HEK293 (cell line): ENCODE results near the gene CRCP.

Experiments
- CTCF ChIA-PET: fragments of 350-600 bp; formaldehyde crosslinking; extraction: SDS; loops from one replicate; lab custom pipeline; 2021; ENCODE audit warnings: antibody characterized with exemption; lab: Yijun Ruan, JAX
- POLR2A ChIA-PET: fragments of 300-600 bp; formaldehyde crosslinking; extraction: SDS; loops from one replicate; lab custom pipeline; 2020; ENCODE audit warnings: antibody characterized with exemption, inconsistent platforms; lab: Yijun Ruan, JAX
- H3K27ac ChIP-seq: fragments of 200-500 bp; sonication (Bioruptor generic); 2 replicates; pipeline ENCODE4 v1.5.1; 2014; ENCODE audit warnings: low read depth, low read length, control low read depth, inconsistent platforms; ENCODE audit errors: extremely low read depth
- H3K36me3 ChIP-seq, 2 experiments: fragments of 200-500 bp in 1 of 2; sonication (Bioruptor generic) in 1 of 2; 1 replicate in 1 of 2; 2 replicates in 1 of 2; pipeline ENCODE4 v1.5.1; 2014 to 2017; ENCODE audit warnings: inconsistent platforms in 2 of 2, low read length in 2 of 2; ENCODE audit not compliant: control insufficient read depth in 2 of 2, insufficient read depth in 1 of 2
- H3K4me1 ChIP-seq: fragments of 200-500 bp; sonication (Bioruptor generic); 2 replicates; pipeline ENCODE4 v1.5.1; 2014; ENCODE audit warnings: mild to moderate bottlenecking, low read length, inconsistent platforms; ENCODE audit not compliant: control insufficient read depth, insufficient read depth
- H3K4me3 ChIP-seq: 2 replicates; pipeline ENCODE4 v1.5.1; 2011; ENCODE audit warnings: low read depth, mild to moderate bottlenecking, control low read depth, low read length, moderate library complexity
- H3K9me3 ChIP-seq: fragments of 200-500 bp; sonication (Bioruptor generic); 2 replicates; pipeline ENCODE4 v1.5.1; 2014; ENCODE audit warnings: low read depth, low read length, inconsistent platforms; ENCODE audit not compliant: control insufficient read depth, insufficient read depth
- EGR2 ChIP-seq: fragments of 450-650 bp; formaldehyde crosslinking; IDR thresholded peaks from 2 replicates; pipeline ENCODE4 v1.5.1; 2016; ENCODE audit warnings: low read depth, missing biosample characterization, missing genetic modification characterization
- GLIS1 ChIP-seq: fragments of 450-650 bp; formaldehyde crosslinking; IDR thresholded peaks from 2 replicates; pipeline ENCODE4 v1.5.1; 2016; ENCODE audit warnings: missing biosample characterization, missing genetic modification characterization
- ZNF132 ChIP-seq: fragments of 450-650 bp; formaldehyde crosslinking; IDR thresholded peaks from 2 replicates; pipeline ENCODE4 v1.5.1; 2017; ENCODE audit warnings: missing biosample characterization, missing genetic modification characterization, borderline replicate concordance
- ZNF133 ChIP-seq: fragments of 450-650 bp; formaldehyde crosslinking; IDR thresholded peaks from 2 replicates; pipeline ENCODE4 v1.5.1; 2016; ENCODE audit warnings: missing biosample characterization, missing genetic modification characterization
- ZNF140 ChIP-seq: fragments of 450-650 bp; formaldehyde crosslinking; IDR thresholded peaks from 2 replicates; pipeline ENCODE4 v1.5.1; 2016; ENCODE audit warnings: missing biosample characterization, missing genetic modification characterization
- ZNF37A ChIP-seq: fragments of 450-650 bp; IDR thresholded peaks from 2 replicates; pipeline ENCODE4 v1.5.1; 2018; ENCODE audit warnings: missing biosample characterization, missing genetic modification characterization
- ZNF426 ChIP-seq: fragments of 450-650 bp; formaldehyde crosslinking; IDR thresholded peaks from 2 replicates; pipeline ENCODE4 v1.5.1; 2017; ENCODE audit warnings: missing biosample characterization, missing genetic modification characterization, mild to moderate bottlenecking, inconsistent platforms, moderate library complexity
- ZNF514 ChIP-seq: fragments of 450-650 bp; formaldehyde crosslinking; IDR thresholded peaks from 2 replicates; pipeline ENCODE4 v1.5.1; 2016; ENCODE audit warnings: missing biosample characterization, missing genetic modification characterization
- ZNF521 ChIP-seq: fragments of 450-650 bp; formaldehyde crosslinking; IDR thresholded peaks from 2 replicates; pipeline ENCODE4 v1.5.1; 2017; ENCODE audit warnings: missing biosample characterization, mild to moderate bottlenecking, missing genetic modification characterization
- ZNF548 ChIP-seq: fragments of 450-650 bp; formaldehyde crosslinking; IDR thresholded peaks from 2 replicates; pipeline ENCODE4 v1.5.1; 2016; ENCODE audit warnings: missing biosample characterization, missing genetic modification characterization
- ZNF555 ChIP-seq: fragments of 450-650 bp; formaldehyde crosslinking; conservative IDR thresholded peaks from 2 replicates; pipeline ENCODE4 v1.5.1; 2017; ENCODE audit warnings: missing biosample characterization, mild to moderate bottlenecking, missing genetic modification characterization, inconsistent platforms
- ZNF704 ChIP-seq: fragments of 450-650 bp; formaldehyde crosslinking; IDR thresholded peaks from 2 replicates; pipeline ENCODE4 v1.5.1; 2016; ENCODE audit warnings: missing biosample characterization, missing genetic modification characterization
- ZNF777 ChIP-seq: fragments of 450-650 bp; formaldehyde crosslinking; IDR thresholded peaks from 2 replicates; pipeline ENCODE4 v1.5.1; 2017; ENCODE audit warnings: missing biosample characterization, missing genetic modification characterization, borderline replicate concordance
- ZSCAN4 ChIP-seq: fragments of 450-650 bp; formaldehyde crosslinking; IDR thresholded peaks from 2 replicates; pipeline ENCODE4 v1.5.1; 2017; ENCODE audit warnings: missing biosample characterization, missing genetic modification characterization
- TF ChIP-seq, protein P1 (sequence below): fragments of 450-650 bp; formaldehyde crosslinking; IDR thresholded peaks from 2 replicates; pipeline ENCODE4 v1.5.1; 2016; ENCODE audit warnings: missing biosample characterization, missing genetic modification characterization, low read depth
- TF ChIP-seq, protein P2 (sequence below): fragments of 450-650 bp; formaldehyde crosslinking; IDR thresholded peaks from 2 replicates; pipeline ENCODE4 v1.5.1; 2016; ENCODE audit warnings: missing biosample characterization, missing genetic modification characterization
- TF ChIP-seq, protein P3 (sequence below): fragments of 450-650 bp; formaldehyde crosslinking; IDR thresholded peaks from 2 replicates; pipeline ENCODE4 v1.5.1; 2016; ENCODE audit warnings: missing biosample characterization, missing genetic modification characterization

The CRCP gene

DNA sequence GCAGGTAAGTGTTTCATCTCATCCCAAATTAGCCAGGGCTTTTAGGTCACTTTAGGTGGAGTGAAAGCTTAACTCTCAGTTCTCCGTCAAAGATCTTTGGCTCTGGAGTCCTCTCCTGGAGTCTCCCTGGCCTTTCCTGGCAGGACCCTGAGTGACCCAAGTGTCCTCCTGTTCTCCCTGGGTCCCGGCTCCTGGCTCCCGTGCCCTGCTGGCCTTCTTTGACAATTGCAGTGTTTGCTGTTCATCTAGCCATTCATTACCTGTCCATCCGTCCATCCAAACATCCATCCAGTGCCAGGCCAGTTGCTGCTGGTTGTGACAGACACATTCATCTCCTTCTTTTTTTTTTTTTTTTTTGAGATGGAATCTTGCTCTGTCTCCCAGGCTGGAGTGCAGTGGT lies 84.3 kb downstream of the CRCP start:
- Histone ChIP-seq H3K27ac (no peak overlapping the region), H3K9me3 (no peaks in the 10 kb centered on the region), H3K4me3 (no peak overlapping the region), H3K4me1 (no peaks in the 10 kb centered on the region), H3K36me3 (no peaks in the 10 kb centered on the region)
- TF ChIP-seq ZNF555 (tag by site-specific recombination) (no peak), ZNF521 (tag by site-specific recombination) (no peak), ZSCAN4 (tag by site-specific recombination) (no peak), ZNF548 (tag by site-specific recombination) (no peak), ZNF133 (no peak), ZNF777 (tag by site-specific recombination) (no peak), ZNF426 (tag by site-specific recombination) (no peak), ZNF37A (tag by site-specific recombination) (no peak), ZNF704 (tag by site-specific recombination) (no peak), ZNF132 (tag by site-specific recombination) (no peak), ZNF514 (tag by site-specific recombination) (no peak)
- TF ChIP-seq, protein P1, sequence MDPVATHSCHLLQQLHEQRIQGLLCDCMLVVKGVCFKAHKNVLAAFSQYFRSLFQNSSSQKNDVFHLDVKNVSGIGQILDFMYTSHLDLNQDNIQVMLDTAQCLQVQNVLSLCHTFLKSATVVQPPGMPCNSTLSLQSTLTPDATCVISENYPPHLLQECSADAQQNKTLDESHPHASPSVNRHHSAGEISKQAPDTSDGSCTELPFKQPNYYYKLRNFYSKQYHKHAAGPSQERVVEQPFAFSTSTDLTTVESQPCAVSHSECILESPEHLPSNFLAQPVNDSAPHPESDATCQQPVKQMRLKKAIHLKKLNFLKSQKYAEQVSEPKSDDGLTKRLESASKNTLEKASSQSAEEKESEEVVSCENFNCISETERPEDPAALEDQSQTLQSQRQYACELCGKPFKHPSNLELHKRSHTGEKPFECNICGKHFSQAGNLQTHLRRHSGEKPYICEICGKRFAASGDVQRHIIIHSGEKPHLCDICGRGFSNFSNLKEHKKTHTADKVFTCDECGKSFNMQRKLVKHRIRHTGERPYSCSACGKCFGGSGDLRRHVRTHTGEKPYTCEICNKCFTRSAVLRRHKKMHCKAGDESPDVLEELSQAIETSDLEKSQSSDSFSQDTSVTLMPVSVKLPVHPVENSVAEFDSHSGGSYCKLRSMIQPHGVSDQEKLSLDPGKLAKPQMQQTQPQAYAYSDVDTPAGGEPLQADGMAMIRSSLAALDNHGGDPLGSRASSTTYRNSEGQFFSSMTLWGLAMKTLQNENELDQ (tag by site-specific recombination): no peak
- TF ChIP-seq, protein P2, sequence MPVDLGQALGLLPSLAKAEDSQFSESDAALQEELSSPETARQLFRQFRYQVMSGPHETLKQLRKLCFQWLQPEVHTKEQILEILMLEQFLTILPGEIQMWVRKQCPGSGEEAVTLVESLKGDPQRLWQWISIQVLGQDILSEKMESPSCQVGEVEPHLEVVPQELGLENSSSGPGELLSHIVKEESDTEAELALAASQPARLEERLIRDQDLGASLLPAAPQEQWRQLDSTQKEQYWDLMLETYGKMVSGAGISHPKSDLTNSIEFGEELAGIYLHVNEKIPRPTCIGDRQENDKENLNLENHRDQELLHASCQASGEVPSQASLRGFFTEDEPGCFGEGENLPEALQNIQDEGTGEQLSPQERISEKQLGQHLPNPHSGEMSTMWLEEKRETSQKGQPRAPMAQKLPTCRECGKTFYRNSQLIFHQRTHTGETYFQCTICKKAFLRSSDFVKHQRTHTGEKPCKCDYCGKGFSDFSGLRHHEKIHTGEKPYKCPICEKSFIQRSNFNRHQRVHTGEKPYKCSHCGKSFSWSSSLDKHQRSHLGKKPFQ (tag by site-specific recombination): no peak
- TF ChIP-seq, protein P3, sequence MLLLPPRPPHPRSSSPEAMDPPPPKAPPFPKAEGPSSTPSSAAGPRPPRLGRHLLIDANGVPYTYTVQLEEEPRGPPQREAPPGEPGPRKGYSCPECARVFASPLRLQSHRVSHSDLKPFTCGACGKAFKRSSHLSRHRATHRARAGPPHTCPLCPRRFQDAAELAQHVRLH (tag by site-specific recombination): no peak
- POLR2A ChIA-PET: no interaction called here
- CTCF ChIA-PET: interaction anchor here (0.6 kb wide), 1 partner anchor 80 kb away, joined by 3 read pairs; no protein-coding TSS in a partner anchor

GRCh38 chr7:66202441-66202840 lies 87.8 kb downstream of the CRCP start:
- ChIA-PET POLR2A (no interaction called here), CTCF (interaction anchor here (0.6 kb wide), 1 partner anchor 96 kb away, joined by 3 read pairs; no protein-coding TSS in a partner anchor)

More at GRCh38 chr7:66202441-66202840, 87.8 kb downstream of the CRCP start:
- Histone ChIP-seq H3K36me3 (no peaks in the 10 kb centered on the region), H3K4me3 (no peak overlapping the region), H3K4me1 (peaks cover 5% of the 10 kb centered on the region), H3K9me3 (no peaks in the 10 kb centered on the region)
- 0 out of 2 replicates have a peak, but pooled peaks have one; percentile 7 for TF ChIP-seq GLIS1 (tag by site-specific recombination)
- no peak for TF ChIP-seq EGR2 (tag by site-specific recombination)
- no peak for TF ChIP-seq ZNF140 (tag by site-specific recombination)
- TF ChIP-seq, all 188 proteins: peak for 1
- H3K27ac ChIP-seq: no peak overlapping the region
